H1 (cell line): Measurements from ENCODE around the gene LHX5. TPM values are rescaled to one million over a fixed set of nuclear protein-coding genes. Genes with fewer than 3 reads are reported as not detected.

Source experiments
- CTCF ChIA-PET: fragments of 300-600 bp; sonication (Branson Sonifier 250); formaldehyde crosslinking; loops from one replicate; lab custom pipeline; 2021; ENCODE audit not compliant: partially characterized antibody; lab: Charles Lee
- POLR2A ChIA-PET: fragments of 300-600 bp; sonication (Branson Sonifier 250); formaldehyde crosslinking; loops from one replicate; lab custom pipeline; 2021; ENCODE audit warnings: inconsistent platforms; ENCODE audit not compliant: partially characterized antibody; lab: Charles Lee
- DNase-seq, 2 experiments: peaks; one replicate each; pipeline versions ENCODE4 v3.0.0 to v3.0.0-alpha.2; 2010 to 2022; ENCODE audit warnings: low spot score in 2 of 2, low read depth in 1 of 2, mixed read lengths in 1 of 2
- FAIRE-seq: peaks from 2 replicates; lab custom pipeline; 2011; peaks lifted over from hg19 to GRCh38; lab: Jason Lieb, UNC
- H2AFZ ChIP-seq: 2 replicates; pipeline ENCODE4 v1.8.1; 2012; ENCODE audit warnings: low read length, inconsistent platforms
- H2AK5ac ChIP-seq: 2 replicates; pipeline ENCODE4 v1.6.1; 2013; ENCODE audit warnings: low read depth, low read length
- H2BK120ac ChIP-seq: replicated peaks from 2 replicates; pipeline ENCODE3; 2013; ENCODE audit warnings: low read depth, low read length, inconsistent platforms
- H2BK12ac ChIP-seq: 2 replicates; pipeline ENCODE4 v1.6.1; 2013; ENCODE audit warnings: low read depth, low read length
- H2BK15ac ChIP-seq: 2 replicates; pipeline ENCODE4 v1.6.1; 2013; ENCODE audit warnings: low read length
- H2BK20ac ChIP-seq: 2 replicates; pipeline ENCODE4 v1.6.1; 2013; ENCODE audit warnings: low read length
- H2BK5ac ChIP-seq: 2 replicates; pipeline ENCODE4 v1.6.1; 2013; ENCODE audit warnings: low read depth, low read length
- H3K14ac ChIP-seq: 2 replicates; pipeline ENCODE4 v1.6.1; 2013; ENCODE audit warnings: inconsistent platforms; ENCODE audit not compliant: insufficient read length
- H3K18ac ChIP-seq: 2 replicates; pipeline ENCODE4 v1.6.1; 2013; ENCODE audit warnings: low read length; ENCODE audit errors: extremely low read depth
- H3K23ac ChIP-seq: 2 replicates; pipeline ENCODE4 v1.6.1; 2013; ENCODE audit warnings: inconsistent platforms; ENCODE audit not compliant: insufficient read length
- H3K23me2 ChIP-seq: 2 replicates; pipeline ENCODE4 v1.6.1; 2013; ENCODE audit warnings: low read depth, low read length
- H3K27ac ChIP-seq: 2 replicates; pipeline ENCODE4 v1.6.1; 2011; ENCODE audit warnings: low read depth, low read length, inconsistent platforms
- H3K27me3 ChIP-seq, 4 experiments: replicated peaks in 1 of 4; 1 replicate in 1 of 4; 2 replicates in 3 of 4; pipeline versions ENCODE4 v1.6.1 to v1.8.1; 2011 to 2013; ENCODE audit warnings: low read length in 3 of 4, mild to moderate bottlenecking in 3 of 4, inconsistent platforms in 2 of 4, mixed read lengths in 2 of 4, moderate library complexity in 1 of 4; ENCODE audit not compliant: control insufficient read depth in 3 of 4, insufficient read depth in 3 of 4; ENCODE audit errors: extremely low read depth in 1 of 4
- H3K36me3 ChIP-seq, 4 experiments: 2 replicates each; pipeline versions ENCODE4 v1.6.1 to v1.8.1; 2011 to 2013; ENCODE audit warnings: mild to moderate bottlenecking in 4 of 4, low read length in 3 of 4, moderate library complexity in 2 of 4, control low read depth in 1 of 4, inconsistent platforms in 1 of 4; ENCODE audit not compliant: insufficient read depth in 4 of 4, control insufficient read depth in 2 of 4
- H3K4ac ChIP-seq: replicated peaks from 2 replicates; pipeline ENCODE3; 2013; ENCODE audit warnings: low read length, low read depth, mixed read lengths, inconsistent platforms; ENCODE audit not compliant: insufficient read length
- H3K4me1 ChIP-seq, 4 experiments: replicated peaks in 1 of 4; 1 replicate in 1 of 4; 2 replicates in 3 of 4; pipeline versions ENCODE4 v1.6.1 to v1.8.1; 2011 to 2013; ENCODE audit warnings: low read length in 3 of 4, inconsistent platforms in 2 of 4, mixed read lengths in 1 of 4; ENCODE audit not compliant: insufficient read depth in 4 of 4, control insufficient read depth in 3 of 4
- H3K4me2 ChIP-seq, 2 experiments: 2 replicates each; pipeline versions ENCODE4 v1.6.1 to v1.8.1; 2011 to 2013; ENCODE audit warnings: low read depth in 2 of 2, low read length in 2 of 2, control low read depth in 1 of 2, inconsistent platforms in 1 of 2, mild to moderate bottlenecking in 1 of 2; ENCODE audit not compliant: insufficient read depth in 1 of 2
- H3K4me3 ChIP-seq, 4 experiments: fragments of 200-600, 300-600 bp in 1 of 4; sonication (generic), shearing (Covaris generic), sonication (Bioruptor Twin) in 1 of 4; 2 replicates each; pipeline versions ENCODE4 v1.5.1 to v1.8.1; 2011 to 2016; ENCODE audit warnings: low read length in 4 of 4, low read depth in 3 of 4, control low read depth in 2 of 4, inconsistent platforms in 2 of 4, mild to moderate bottlenecking in 2 of 4, mixed read lengths in 1 of 4, moderate library complexity in 1 of 4; ENCODE audit not compliant: insufficient read depth in 2 of 4; ENCODE audit errors: extremely low read depth in 1 of 4
- H3K56ac ChIP-seq: replicated peaks from 2 replicates; pipeline ENCODE3; 2013; ENCODE audit warnings: low read depth, mild to moderate bottlenecking, mixed read lengths, low read length, inconsistent platforms; ENCODE audit not compliant: insufficient read length
- H3K79me1 ChIP-seq: 2 replicates; pipeline ENCODE4 v1.6.1; 2013; ENCODE audit warnings: low read depth, low read length, control low read depth
- H3K79me2 ChIP-seq, 2 experiments: 2 replicates each; pipeline versions ENCODE4 v1.6.1 to v1.8.1; 2012 to 2013; ENCODE audit warnings: low read length in 2 of 2, mild to moderate bottlenecking in 2 of 2, inconsistent platforms in 1 of 2; ENCODE audit not compliant: insufficient read depth in 2 of 2, control insufficient read depth in 1 of 2
- H3K9ac ChIP-seq, 4 experiments: replicated peaks in 1 of 4; 1 replicate in 1 of 4; 2 replicates in 3 of 4; pipeline versions ENCODE4 v1.6.1 to v1.8.1; 2011 to 2013; ENCODE audit warnings: low read depth in 3 of 4, low read length in 3 of 4, control low read depth in 2 of 4, mild to moderate bottlenecking in 2 of 4, moderate library complexity in 2 of 4, inconsistent platforms in 1 of 4; ENCODE audit errors: extremely low read depth in 1 of 4
- H3K9me3 ChIP-seq, 2 experiments: 2 replicates each; pipeline versions ENCODE4 v1.6.1 to v1.8.1; 2012 to 2013; ENCODE audit warnings: mild to moderate bottlenecking in 2 of 2, moderate library complexity in 2 of 2, control low read depth in 1 of 2, inconsistent platforms in 1 of 2, low read depth in 1 of 2, low read length in 1 of 2, mixed read lengths in 1 of 2; ENCODE audit not compliant: insufficient read depth in 2 of 2
- H4K20me1 ChIP-seq, 2 experiments: replicated peaks in 1 of 2; 2 replicates each; pipeline versions ENCODE3 to v1.8.1; 2011 to 2013; ENCODE audit warnings: inconsistent platforms in 2 of 2, low read length in 2 of 2, mild to moderate bottlenecking in 1 of 2; ENCODE audit not compliant: insufficient read depth in 2 of 2, control insufficient read depth in 1 of 2
- H4K5ac ChIP-seq: 2 replicates; pipeline ENCODE4 v1.6.1; 2013; ENCODE audit warnings: low read length, low read depth, mixed read lengths, inconsistent platforms; ENCODE audit not compliant: insufficient read length
- H4K8ac ChIP-seq: 2 replicates; pipeline ENCODE4 v1.8.0; 2013; ENCODE audit warnings: mild to moderate bottlenecking, moderate library complexity, low read length, inconsistent platforms; ENCODE audit not compliant: insufficient read depth; ENCODE audit errors: extremely low read depth
- H4K91ac ChIP-seq: replicated peaks from 2 replicates; pipeline ENCODE3; 2013; ENCODE audit warnings: low read length, mixed read lengths, inconsistent platforms; ENCODE audit not compliant: insufficient read length
- BACH1 ChIP-seq: IDR thresholded peaks from 2 replicates; pipeline ENCODE4 v1.6.1; 2012; ENCODE audit warnings: low read length, improper control_type of control experiment
- CEBPB ChIP-seq: IDR thresholded peaks from 2 replicates; pipeline ENCODE4 v1.6.1; 2012; ENCODE audit warnings: low read depth, low read length
- CHD1 ChIP-seq: IDR thresholded peaks from 2 replicates; pipeline ENCODE4 v1.6.1; 2012; ENCODE audit warnings: low read depth, low read length, improper control_type of control experiment
- CHD2 ChIP-seq: IDR thresholded peaks from 2 replicates; pipeline ENCODE4 v1.6.1; 2012; ENCODE audit warnings: low read length, improper control_type of control experiment
- SIX5 ChIP-seq: IDR thresholded peaks from 2 replicates; pipeline ENCODE4 v1.6.1; 2011; ENCODE audit warnings: mild to moderate bottlenecking, low read depth, low read length
- YY1 ChIP-seq: IDR thresholded peaks from 2 replicates; pipeline ENCODE4 v1.6.1; 2011; ENCODE audit warnings: low read depth, mild to moderate bottlenecking, low read length
- whole genome bisulfite sequencing, 2 experiments: shearing (Covaris generic) in 1 of 2; methylation state at CpG; one replicate each; pipeline versions ENCODE4 v1.1.6 to v1.1.7; 2013 to 2015; ENCODE audit warnings: low lambda C conversion rate in 2 of 2, mixed read lengths in 2 of 2, inconsistent platforms in 1 of 2, low coverage in 1 of 2, missing lambda C conversion rate in 1 of 2; ENCODE audit not compliant: insufficient replicate concordance in 2 of 2, insufficient coverage in 1 of 2, insufficient read length in 1 of 2; ENCODE audit errors: extremely low coverage in 1 of 2, missing lambda C conversion rate in 1 of 2; 5-methylcytosine and 5-hydroxymethylcytosine counted together
- polyA plus RNA-seq, 7 experiments: library from polyadenylated mRNA; depleted of rRNA in 3 of 7; stranded (reverse) in 5 of 7; unstranded in 2 of 7; fragments of >200 nt in 5 of 7; fragments of 200-250 nt in 2 of 7; gene quantifications; 1 replicate in 5 of 7; 2 replicates in 1 of 7; 4 replicates in 1 of 7; pipeline versions ENCODE4 v1.2.1 to v1.2.3, GENCODE V29; 2011 to 2013; ENCODE audit warnings: missing spikeins in 2 of 7, mixed read lengths in 2 of 7
- total RNA-seq: library from RNA; stranded (reverse); fragmentation: NEBNext Ultra II Directional; extraction: Animal tissue kit (Norgen Biotek cat#: 25700); gene quantifications from 2 replicates; pipeline ENCODE4 v1.2.1, GENCODE V29; 2021

The LHX5 gene
- total and polyA plus RNA-seq, 2 of the 8 experiments (the other 6 are each of a cell fraction or from before 2014, with no cell fraction given) = 0.47 to 1.1 TPM

- no peak for FAIRE-seq
- H3K18ac ChIP-seq = peak overlapping the region; percentile 13; the same call in 1 of the 2 replicates
- no peaks in the 10 kb centered on the region for H3K79me1 ChIP-seq
- no peak overlapping the region for H3K56ac ChIP-seq
- H4K8ac ChIP-seq = no peak overlapping the region; the same call in none of the 2 replicates
- no peak overlapping the region for H3K4ac ChIP-seq
- H2AK5ac ChIP-seq = peak overlapping the region; percentile 13
- no peak overlapping the region for H3K14ac ChIP-seq
- no peak overlapping the region for H2AFZ ChIP-seq
- no peak for DNase-seq
- H4K91ac ChIP-seq = no peak overlapping the region
- H2BK12ac ChIP-seq = peak overlapping the region; percentile 77; the same call in 1 of the 2 replicates
- H3K27me3 ChIP-seq = peaks cover 93 to 100% (median 99%) of the 10 kb centered on the region in 4 experiments
- WGBS, 2 experiments = 9% methylated on average over 19 of the region's 19 CpGs; no CpG with 5 or more reads in 1 of the 2 experiments
- H3K27ac ChIP-seq = no peak overlapping the region
- ChIA-PET CTCF (interaction anchor here (1.0 to 9.0 kb wide), 3 partner anchors 9 to 112 kb away, joined by 3 to 79 read pairs (median 3); no protein-coding TSS in a partner anchor), POLR2A (interaction anchor here (0.6 to 2.3 kb wide), 5 partner anchors 9 to 140 kb away, joined by 3 to 15 read pairs (median 4); no protein-coding TSS in a partner anchor)
- peak overlapping the region in 1 of 4 experiments; percentile 52; a peak in 2 of 7 replicates for H3K9ac ChIP-seq
- H2BK5ac ChIP-seq = no peak overlapping the region
- peak overlapping the region; percentile 93 to 98 for H3K4me2 ChIP-seq
- peaks cover 3 to 66% (median 5%) of the 10 kb centered on the region in 4 experiments; a peak in 5 of 8 replicates for H3K36me3 ChIP-seq
- no peak overlapping the region for H2BK120ac ChIP-seq
- peaks cover 0 to 6% of the 10 kb centered on the region in 2 experiments; a peak in 2 of 4 replicates for H3K79me2 ChIP-seq
- H3K9me3 ChIP-seq = no peaks in the 10 kb centered on the region
- H2BK15ac ChIP-seq = no peak overlapping the region; the same call in 1 of the 2 replicates
- H2BK20ac ChIP-seq = no peak overlapping the region
- H3K23ac ChIP-seq = no peak overlapping the region
- peak overlapping the region; percentile 52 to 66 (median 60) for H3K4me3 ChIP-seq
- H3K23me2 ChIP-seq = peaks cover 25% of the 10 kb centered on the region; the same call in 1 of the 2 replicates
- H3K4me1 ChIP-seq = peaks cover 0 to 83% (median 46%) of the 10 kb centered on the region in 4 experiments; a peak in 6 of 7 replicates
- H4K20me1 ChIP-seq = peaks cover 28 to 42% of the 10 kb centered on the region in 2 experiments
- H4K5ac ChIP-seq = no peak overlapping the region
- TF ChIP-seq SIX5 (no peak), YY1 (no peak), CHD2 (no peak), CHD1 (no peak), CEBPB (no peak), BACH1 (0 out of 2 replicates have a peak, but pooled peaks have one; percentile 22)
Measured at GRCh38 chr12:113469949-113470743, 1.5 kb downstream of the LHX5 start.
